B cell (primary cell): ENCODE measurements around the gene DNM1L.

Source experiments
- EZH2 ChIP-seq: IDR thresholded peaks from 2 replicates; pipeline ENCODE4 v1.6.1; 2012; ENCODE audit warnings: borderline replicate concordance, low read depth, mild to moderate bottlenecking, moderate library complexity, low read length; ENCODE audit not compliant: insufficient read depth, poor library complexity, severe bottlenecking
- TF ChIP-seq, protein P1 (sequence below): fragments of 200-600 bp; IDR thresholded peaks from one replicate; pipeline ENCODE4 v1.8.0; 2022; ENCODE audit warnings: antibody characterized with exemption, mild to moderate bottlenecking

DNA sequence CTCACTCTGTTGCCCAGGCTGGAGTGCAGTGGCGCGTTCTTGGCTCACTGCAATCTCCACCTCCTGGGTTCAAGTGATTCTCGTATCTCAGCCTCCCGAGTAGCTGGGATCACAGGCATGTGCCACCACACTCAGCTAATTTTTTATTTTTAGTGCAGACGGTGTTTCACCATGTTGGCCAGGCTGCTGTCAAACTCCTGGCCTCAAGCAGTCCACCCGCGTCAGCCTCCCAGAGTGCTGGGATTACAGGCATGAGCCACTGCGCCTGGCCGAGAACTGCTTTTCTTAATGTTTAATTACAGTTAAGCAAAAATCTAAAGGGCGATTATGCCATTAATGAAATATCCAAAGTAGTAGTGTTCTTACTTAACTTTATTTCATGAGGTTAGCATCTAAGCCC, 63.0 kb downstream of the DNM1L start:
- TF ChIP-seq, protein P1, sequence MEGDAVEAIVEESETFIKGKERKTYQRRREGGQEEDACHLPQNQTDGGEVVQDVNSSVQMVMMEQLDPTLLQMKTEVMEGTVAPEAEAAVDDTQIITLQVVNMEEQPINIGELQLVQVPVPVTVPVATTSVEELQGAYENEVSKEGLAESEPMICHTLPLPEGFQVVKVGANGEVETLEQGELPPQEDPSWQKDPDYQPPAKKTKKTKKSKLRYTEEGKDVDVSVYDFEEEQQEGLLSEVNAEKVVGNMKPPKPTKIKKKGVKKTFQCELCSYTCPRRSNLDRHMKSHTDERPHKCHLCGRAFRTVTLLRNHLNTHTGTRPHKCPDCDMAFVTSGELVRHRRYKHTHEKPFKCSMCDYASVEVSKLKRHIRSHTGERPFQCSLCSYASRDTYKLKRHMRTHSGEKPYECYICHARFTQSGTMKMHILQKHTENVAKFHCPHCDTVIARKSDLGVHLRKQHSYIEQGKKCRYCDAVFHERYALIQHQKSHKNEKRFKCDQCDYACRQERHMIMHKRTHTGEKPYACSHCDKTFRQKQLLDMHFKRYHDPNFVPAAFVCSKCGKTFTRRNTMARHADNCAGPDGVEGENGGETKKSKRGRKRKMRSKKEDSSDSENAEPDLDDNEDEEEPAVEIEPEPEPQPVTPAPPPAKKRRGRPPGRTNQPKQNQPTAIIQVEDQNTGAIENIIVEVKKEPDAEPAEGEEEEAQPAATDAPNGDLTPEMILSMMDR = no peak
- no peak for TF ChIP-seq EZH2
